GM12801 (cell line): ENCODE results near the gene ALAD.

ENCODE experiments used
- TF ChIP-seq, protein P1 (sequence below): IDR thresholded peaks from one replicate; pipeline ENCODE4 v1.5.1; 2011; ENCODE audit warnings: control low read depth; ENCODE audit not compliant: insufficient read length; ENCODE audit errors: extremely low read depth

The ALAD gene

DNA sequence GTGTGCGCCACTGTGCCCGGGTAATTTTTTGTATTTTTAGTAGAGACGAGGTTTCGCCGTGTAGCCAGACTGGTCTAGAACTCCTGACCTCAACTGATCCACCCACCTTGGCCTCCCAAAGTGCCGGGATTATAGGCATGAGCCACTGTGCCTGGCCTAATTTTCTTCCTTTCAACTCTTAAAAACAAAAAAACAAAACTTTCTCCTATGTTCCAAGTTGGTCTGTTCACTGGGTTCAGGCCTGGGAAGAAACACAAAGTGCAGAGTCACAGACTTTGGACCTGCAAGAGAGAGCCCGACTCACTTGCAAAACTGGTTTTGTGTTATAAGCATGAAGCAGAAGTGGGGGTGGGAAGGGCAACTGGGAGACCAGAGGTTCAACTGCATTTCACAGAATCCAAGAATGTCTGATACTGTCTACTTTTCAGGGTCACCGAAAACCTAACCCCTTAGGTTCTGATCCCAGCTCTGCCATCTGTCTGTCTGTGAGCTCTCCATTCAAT lies 19.1 kb downstream of the ALAD start:
- TF ChIP-seq, protein P1, sequence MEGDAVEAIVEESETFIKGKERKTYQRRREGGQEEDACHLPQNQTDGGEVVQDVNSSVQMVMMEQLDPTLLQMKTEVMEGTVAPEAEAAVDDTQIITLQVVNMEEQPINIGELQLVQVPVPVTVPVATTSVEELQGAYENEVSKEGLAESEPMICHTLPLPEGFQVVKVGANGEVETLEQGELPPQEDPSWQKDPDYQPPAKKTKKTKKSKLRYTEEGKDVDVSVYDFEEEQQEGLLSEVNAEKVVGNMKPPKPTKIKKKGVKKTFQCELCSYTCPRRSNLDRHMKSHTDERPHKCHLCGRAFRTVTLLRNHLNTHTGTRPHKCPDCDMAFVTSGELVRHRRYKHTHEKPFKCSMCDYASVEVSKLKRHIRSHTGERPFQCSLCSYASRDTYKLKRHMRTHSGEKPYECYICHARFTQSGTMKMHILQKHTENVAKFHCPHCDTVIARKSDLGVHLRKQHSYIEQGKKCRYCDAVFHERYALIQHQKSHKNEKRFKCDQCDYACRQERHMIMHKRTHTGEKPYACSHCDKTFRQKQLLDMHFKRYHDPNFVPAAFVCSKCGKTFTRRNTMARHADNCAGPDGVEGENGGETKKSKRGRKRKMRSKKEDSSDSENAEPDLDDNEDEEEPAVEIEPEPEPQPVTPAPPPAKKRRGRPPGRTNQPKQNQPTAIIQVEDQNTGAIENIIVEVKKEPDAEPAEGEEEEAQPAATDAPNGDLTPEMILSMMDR, result no peak

DNA sequence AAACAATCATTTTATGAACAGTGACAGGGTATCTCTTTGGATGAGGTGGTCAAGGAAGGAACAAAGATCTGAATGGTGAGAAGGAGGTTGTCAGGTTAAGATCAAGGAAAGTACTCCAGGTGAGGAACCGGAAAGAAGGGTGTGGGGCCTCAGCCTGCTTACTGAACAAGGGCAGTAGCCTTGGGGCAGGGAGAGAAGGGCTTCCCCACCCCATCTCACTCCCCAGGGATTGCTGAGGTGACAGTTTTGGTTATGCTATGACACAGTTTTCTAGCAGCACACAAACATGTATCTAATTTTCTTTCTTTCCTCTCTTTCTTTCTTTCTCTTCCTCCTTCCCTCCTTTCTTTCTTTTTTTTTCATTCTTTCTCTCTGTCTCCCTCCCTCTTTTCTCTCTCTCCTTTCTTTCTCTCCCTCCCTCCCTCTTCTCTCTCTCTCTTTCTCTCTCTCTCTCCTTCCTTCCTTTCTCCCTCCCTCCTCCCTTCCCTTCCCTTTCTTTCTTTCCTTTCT lies 20.2 kb downstream of the ALAD start:
- TF ChIP-seq, protein P1, result no peak

DNA sequence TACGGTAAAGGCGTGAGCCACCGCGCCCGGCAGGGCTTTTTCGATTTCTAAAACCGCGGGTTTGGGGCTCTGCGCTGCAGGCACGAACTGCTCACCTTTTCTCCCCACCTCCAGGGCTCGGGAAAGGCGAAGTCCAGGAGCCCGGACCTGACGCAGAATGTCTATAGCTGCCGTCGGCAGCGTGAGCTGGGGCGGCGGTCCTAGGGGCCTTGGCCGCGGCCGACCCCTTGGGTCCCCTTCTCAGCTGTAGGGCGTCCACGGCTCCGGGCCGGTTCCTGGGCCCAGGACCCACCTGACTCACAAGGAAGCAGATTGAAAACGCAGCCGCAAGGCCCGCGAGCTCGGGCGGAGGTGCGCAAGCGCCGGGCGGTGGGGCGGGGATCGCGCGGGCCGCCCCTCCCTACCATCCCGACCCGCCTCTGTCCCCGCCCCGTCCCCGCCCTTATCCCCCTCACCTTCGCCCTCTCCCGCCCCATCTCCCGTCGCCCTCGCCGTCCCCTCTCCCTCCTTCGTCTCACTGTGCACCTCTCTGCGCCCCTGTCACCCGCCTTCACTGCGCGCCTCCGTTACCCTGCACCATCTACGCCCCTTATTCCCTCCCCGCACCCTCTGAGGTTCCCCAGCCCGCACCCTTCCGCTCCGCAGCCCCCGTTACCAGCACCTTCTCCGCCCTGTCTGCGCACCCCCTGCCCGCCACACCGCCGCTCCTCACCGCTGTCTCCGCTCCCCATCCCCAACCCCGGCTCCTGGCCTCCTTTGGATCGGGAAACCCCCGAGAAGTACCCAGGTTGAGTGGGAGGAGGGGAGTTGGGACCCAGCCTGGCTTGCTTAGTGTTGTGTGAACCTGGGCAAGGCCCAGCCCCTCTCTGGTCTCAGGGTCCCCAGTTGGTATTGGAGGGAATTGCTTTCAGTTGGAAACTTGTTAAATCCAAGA lies 24.2 kb downstream of the ALAD start, which contains the start of gene HDHD3:
Gene HDHD3 (minus strand): TSS at position 353 of the 934 bp plus-strand sequence. CDS start 2,632 bp downstream, outside the sequence.
- TF ChIP-seq, protein P1, result no peak

DNA sequence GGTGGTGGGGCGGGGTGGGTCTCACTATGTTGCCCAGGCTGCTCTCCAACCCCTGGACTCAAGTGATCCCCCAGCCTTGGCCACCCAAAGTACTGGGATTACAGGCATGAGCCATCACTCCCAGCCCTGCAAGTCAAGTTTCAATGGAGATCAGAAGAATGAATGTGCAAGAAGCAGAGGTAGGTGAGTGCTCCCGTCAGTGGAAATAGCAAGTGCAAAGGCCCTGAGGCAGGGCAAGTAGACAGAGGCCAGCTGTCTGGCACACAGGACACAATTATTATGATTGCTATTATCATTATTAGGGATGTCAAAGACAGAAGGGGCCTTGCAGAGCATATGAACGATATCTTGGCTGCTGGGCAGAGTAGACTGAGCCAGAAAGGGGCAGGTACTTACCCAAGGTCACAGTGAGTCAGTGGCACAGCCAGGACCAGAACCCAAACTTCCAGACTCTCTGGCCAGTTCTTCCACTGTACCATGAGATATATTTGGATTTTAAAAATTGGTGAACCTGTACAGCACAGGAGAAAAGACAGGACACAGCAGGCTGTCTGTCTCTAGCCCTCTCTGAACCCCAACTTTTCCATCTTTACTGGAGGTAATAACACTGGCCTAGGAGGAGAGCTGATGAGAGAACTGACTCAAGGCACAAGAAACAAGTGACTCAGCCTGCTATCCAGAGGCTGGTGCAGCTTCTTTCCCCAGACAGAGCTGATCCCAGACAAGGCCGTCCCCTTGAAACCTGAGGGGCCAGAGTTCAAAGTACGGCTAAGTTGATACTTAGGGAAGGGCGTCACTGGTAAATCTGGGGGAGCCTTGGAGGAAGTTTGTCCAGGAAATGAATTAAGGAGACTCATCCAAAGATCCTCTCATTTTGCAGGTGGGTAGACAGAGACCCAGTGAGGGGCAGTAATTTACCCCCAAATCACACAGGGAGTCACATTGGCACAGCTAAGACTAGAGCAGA lies 25.7 kb downstream of the ALAD start:
- TF ChIP-seq, protein P1, result no peak

DNA sequence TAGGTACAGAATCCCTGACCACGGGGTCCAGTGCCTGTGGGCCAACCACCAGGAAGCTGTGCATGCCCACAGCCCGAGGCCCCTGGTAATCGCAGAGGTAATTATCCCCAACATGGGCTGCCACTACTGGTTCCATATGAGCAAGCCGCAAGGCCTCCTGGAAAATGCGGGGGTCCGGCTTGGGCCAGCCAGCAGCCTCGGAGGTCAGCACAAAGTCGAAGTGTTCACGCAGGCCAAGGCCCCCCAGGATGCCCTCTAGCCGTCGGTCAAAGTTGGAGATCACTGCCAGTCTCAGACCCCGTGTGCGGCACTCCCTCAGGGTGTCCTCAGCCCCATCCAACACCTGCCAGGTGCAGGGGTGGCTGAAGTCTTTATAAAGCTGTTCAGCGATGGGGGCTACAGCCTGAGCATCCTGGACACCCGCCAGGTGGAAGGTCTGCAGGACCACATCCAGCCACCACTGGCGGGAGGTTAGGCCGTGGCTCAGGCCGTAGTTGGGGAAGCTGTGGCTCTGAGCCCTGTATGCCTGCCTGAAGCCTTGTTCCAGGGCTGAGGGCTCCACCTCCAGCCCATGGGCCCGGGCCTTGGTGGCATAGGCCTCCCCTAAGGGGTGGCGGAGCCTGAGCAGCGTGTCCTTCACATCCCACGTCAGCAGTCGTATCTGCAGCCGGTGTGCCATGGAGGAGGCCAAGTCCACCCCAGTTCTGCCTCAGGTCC lies 27.2 kb downstream of the ALAD start:
- TF ChIP-seq, protein P1, result no peak

DNA sequence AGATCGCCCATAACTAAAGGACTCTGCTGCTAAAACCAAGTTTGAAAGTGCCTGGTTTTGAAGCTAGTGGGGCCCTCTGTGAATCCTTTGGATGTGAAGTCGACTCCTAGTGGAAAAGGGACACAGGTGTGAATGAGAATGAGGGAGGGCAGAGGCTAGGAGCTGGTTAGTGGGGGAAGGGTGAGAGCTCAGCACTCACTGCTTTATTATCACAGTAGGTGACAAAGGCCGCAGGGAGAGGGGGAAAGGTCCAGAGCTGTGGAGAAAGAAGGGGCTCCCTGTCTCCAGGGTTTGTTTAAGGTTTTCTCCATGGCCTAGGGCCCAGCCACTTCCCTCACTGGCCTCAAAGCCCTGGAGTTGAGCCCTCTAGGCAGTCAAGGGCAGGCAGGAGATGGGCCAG lies 27.8 kb downstream of the ALAD start:
- TF ChIP-seq, protein P1, result no peak
